Measurements from ENCODE around the gene RAB3GAP2.
"Not testable (repeated sequence)": the region's sequence is repeated elsewhere in the genome, so short reads cannot be mapped to it uniquely, and the experiment has no call there.

RAB3GAP2 gene

DNA sequence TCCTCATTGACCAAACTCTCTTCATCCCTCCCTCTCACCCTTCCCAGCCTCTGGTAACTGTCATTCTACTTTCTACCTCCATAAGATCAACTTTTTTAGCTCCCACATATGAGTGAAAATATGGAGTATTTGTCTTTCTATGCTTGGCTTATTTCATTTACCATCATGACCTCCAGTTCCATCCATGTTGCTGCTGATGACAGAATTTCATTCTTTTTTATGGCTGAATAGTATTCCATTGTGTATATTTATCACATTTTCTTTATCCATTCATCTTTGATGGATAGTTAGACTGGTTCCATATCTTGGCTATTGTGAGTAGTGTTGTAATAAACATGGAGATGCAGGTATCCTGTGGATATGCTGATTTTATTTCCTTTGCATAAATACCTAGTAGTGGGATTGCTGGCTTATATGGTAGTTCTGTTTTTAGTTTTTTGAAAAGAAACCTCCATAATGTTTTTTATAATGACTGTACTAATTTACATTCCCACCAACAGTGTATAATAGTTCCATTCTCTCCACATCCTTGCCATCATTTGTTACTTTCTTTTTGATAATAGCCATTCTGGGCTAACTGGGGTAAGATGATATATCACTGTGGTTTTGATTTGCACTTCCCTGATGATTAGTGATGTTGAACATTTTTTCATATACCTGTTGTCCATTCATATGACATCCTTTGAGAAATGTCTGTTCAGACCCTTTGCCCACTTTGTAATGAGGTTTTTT lies 142.6 kb downstream of the RAB3GAP2 start:
- no peak for FAIRE-seq

DNA sequence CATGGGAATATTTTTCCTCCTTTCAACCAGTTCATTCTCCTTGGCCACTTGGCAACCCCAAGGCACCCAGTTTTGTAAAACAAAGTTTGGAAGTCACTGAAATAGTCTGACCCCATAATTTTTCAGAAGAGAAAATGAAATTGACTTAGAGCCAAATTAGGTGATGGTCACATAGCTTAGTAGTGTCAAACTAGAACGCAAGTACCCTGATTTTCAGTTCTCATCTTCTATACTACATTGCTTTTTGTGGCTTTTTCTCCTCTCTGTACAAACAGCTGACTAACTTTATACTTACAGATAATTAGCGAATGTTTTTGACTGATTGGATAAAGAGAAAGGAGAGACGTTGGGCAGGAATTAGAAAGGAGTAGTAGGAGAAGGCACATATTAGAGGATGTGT lies 145.2 kb downstream of the RAB3GAP2 start:
- no peak for FAIRE-seq

DNA sequence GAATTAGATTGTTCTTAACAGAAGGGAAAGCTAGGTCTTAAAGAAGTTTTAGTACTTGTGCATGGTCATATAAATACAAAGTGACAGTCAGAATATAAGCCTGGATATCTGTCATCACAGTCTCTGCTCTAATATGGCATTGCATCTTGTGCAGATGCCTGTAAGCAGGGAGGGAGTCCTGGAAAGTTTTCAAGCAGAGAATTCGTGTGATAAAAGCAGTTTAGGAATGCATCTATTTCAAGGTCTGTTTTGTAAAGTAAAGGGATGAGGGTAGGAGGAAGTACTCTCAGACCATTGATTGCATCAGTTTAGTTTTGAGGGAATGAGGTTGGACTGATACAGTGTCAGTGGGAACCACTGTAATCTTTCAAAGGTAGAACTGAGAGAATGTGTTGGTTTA lies 147.7 kb downstream of the RAB3GAP2 start:
- FAIRE-seq: no peak

DNA sequence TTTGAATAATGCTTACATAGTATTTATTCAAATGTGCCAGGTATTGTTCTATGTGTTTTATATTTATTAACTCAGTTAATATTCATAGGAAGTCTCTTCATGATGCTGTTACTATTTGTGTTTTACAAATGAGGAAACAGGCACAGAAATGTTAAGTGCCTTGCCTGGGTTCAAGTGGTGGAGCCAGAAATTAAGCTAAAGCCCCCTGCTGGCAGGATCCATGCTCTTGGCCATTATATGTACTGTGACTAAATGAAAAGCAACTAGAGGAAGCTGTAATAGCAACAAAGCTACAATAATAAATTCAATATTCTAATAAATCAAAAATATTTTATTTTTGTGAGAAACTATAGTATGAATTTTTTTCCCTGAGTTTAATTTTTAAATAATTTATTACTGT lies 148.4 kb downstream of the RAB3GAP2 start:
- FAIRE-seq: peak; percentile 76

DNA sequence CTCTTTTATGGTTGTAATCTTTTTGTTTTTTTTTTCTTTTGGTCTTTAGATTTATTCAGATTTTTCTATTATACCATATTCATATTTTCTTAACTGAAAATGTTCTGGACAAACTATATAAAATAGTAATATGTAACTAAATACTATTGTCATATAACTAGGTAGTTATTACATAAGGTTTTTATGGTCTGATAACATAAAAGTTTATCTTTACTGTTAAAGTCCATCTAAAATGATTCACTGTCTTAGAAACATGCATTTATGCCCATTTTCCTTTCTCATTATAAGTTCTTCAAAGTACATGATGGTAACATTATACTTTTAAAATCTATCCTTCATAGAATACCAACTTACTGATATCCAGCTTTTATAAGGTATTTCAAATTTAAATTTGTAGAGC lies 149.2 kb downstream of the RAB3GAP2 start:
- FAIRE-seq: no peak

DNA sequence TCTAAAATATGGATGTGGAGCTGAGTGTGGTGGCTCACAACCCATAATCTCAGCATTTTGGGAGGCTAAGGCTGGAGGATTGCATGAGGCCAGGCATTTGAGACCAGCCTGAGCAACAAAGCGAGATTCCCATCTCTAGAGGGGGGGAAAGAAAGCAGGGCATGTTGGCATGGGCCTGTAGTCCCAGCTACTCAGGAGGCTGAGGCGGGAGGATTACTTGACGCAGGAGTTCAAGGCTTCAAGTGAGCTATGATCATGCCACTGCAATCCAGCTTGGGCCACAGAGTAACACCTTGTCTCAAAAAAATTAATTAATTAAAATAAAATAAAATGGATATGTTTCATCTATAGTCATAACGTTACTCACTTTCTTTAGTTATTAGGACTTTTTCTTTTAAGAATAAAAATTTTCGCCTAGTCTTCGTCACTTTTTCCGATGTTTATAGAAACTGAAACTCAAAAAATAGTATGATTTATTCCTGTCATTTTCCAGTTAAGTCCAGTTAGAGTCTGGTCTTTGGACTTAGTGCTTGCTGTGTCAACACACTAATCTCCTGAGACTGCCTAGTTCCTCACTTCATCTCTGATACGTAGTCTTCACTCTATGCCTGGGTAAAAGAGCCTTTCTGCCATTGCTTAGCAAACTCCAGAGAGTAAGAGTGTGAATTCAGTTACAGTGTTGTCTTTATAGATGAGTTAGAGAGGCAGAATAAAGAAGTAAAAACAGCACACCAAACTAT lies 150.3 kb downstream of the RAB3GAP2 start:
- peak; percentile 57 for FAIRE-seq

DNA sequence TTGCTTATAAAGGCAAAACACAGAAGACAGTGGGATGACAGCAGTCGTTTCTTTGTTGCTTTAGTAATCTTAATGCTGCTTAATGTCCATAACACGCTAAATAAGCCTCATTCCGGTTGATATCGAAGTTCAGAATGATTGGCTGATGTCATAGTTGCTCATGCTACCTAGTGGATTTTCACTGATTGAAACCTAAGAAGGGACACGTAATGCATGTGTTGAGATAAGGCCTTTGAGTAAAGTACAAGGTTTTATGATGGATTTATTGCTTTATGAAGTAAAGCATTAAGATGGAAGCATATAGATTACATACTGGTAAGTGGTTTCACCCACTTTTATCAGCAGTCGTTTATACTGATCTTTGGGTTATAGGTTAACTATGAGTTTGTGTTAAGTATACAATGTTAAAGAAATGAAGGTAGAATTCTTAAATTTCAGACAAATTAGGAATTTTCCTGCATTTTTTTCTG lies 153.2 kb downstream of the RAB3GAP2 start:
- peak; percentile 31 for FAIRE-seq

DNA sequence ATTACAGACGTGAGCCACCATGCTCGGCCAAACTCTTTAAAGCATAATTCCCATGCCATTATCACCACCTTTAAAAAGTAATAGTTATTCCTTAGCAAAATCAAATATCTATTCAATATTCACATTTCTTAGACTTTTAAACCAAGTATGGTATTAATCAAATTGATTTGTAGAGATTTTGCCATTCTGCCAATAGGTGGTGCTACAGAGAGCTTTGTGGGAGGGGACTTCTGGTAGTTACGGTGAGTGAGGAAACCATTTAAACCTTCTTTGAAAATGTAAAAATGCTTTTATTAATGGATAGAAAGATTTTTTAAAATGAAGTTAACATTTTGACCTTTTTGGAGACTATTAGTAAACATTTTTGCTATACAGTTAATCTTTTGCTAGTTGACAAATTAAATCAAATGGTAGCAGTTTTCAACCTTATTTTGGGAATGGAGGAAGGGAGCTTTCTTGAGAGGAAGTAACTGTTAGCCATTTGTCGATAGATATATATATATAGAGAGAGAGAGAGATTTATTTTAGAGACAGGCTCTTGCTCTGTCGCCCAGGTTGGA lies 159.0 kb downstream of the RAB3GAP2 start:
- FAIRE-seq: peak; percentile 39

DNA sequence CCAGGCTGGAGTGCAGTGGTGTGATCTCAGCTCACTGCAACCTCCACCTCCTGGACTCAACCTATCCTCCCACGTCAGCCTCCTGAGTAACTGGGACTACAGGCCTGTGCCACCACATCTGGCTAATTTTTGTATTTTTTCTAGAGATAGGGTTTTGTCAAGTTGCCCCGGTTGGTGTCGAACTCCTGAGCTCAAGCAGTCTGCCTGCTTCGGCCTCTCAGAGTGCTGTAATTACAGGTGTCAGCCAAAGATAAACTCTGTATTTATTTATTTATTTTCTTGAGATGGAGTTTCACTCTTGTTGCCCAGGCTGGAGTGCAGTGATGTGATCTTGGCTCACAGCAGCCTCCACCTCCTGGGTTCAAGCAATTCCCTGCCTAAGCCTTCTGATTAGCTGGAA lies 159.7 kb downstream of the RAB3GAP2 start:
- not testable (repeated sequence) for FAIRE-seq

DNA sequence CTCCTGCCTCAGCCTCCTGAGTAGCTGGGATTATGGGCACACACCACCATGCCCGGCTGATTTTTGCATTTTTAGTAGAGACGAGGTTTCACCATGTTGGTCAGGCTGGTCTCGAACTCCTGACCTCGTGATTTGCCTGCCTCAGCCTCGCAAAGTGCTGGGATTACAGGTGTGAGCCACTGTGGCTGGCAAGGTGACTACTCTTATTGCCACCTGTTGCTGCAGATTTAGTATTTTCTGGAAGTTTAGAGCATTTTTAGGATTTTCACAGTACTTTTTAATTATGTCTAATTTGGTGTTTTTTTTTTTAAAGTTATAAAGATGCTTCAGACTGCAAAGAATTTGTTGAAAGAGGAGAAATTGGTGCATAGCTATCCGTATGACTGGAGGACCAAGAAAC lies 161.8 kb downstream of the RAB3GAP2 start:
- not testable (repeated sequence) for FAIRE-seq

DNA sequence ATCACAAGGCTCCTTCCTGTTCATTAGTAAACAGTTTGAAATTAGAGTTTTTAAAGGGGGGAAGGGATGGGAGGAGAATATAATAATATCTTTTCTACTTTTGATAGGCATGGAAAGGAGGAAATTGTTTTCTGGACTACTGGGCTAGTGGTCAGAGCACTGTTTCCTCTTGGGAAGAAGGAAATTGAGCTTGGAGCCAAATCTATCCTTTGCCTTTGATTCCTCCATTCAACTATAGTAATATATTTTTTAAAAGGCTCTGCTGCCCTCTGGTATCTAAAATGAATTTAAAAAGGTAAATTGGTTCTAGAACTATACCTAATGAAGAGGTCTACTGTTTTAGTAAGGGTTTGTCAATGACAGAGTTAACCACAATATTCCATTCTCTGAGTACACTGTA lies 172.4 kb downstream of the RAB3GAP2 start:
- FAIRE-seq: no peak
